Spleen (tissue), 7 donors: ENCODE measurements around the gene DEFB124.

Source experiments
- POLR2AphosphoS5 ChIP-seq, 3 donors: sonication (generic); formaldehyde crosslinking; IDR thresholded peaks; one replicate each; pipeline ENCODE4 v1.5.1; 2017; ENCODE audit warnings: antibody characterized with exemption in 3 of 3
- TF ChIP-seq, protein P1 (sequence below), 11 experiments: fragments of 200-600 bp in 7 of 11; fragments of 450-650 bp in 4 of 11; sonication (generic) in 4 of 11; IDR thresholded peaks in 8 of 11; conservative IDR thresholded peaks in 3 of 11; 1 replicate in 7 of 11; 2 replicates in 4 of 11; pipeline versions ENCODE4 v1.4.0 to v1.8.0; 2016 to 2021; ENCODE audit warnings: antibody characterized with exemption in 11 of 11, inconsistent platforms in 4 of 11, mild to moderate bottlenecking in 1 of 11
- donor health status: DM: no; HTN: no; CAD: no; lungs with moderate emphysema.
- donor health status: DM: no; HTN: no; CAD: no.
- donor health status: DM: no; HTN: no; CAD: no.

DNA sequence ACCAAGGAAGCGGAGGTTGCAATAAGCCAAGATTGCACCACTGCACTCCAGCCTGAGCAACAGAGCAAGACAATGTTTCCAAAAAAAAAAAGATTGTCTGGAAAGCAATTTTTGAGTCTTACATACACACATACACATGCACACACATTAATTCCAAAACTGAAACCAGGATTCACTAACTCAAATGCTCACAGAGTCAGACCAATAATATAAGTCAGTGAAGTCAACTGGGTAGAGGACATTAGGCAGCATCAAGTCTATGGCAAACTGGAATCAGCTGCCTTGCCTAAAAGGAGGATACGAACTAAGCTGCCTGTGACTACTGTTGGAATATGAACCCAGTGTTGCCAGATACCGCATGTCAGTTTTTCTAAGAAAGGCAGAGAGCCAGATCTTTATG is 15.8 kb upstream of the DEFB124 start:
- TF ChIP-seq, protein P1, sequence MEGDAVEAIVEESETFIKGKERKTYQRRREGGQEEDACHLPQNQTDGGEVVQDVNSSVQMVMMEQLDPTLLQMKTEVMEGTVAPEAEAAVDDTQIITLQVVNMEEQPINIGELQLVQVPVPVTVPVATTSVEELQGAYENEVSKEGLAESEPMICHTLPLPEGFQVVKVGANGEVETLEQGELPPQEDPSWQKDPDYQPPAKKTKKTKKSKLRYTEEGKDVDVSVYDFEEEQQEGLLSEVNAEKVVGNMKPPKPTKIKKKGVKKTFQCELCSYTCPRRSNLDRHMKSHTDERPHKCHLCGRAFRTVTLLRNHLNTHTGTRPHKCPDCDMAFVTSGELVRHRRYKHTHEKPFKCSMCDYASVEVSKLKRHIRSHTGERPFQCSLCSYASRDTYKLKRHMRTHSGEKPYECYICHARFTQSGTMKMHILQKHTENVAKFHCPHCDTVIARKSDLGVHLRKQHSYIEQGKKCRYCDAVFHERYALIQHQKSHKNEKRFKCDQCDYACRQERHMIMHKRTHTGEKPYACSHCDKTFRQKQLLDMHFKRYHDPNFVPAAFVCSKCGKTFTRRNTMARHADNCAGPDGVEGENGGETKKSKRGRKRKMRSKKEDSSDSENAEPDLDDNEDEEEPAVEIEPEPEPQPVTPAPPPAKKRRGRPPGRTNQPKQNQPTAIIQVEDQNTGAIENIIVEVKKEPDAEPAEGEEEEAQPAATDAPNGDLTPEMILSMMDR (IDR thresholded peaks at IDR 0.05 in 8 of 11, conservative IDR thresholded peaks at IDR 0.05 in 3 of 11): no peak
- TF ChIP-seq POLR2AphosphoS5 (IDR thresholded peaks at IDR 0.05): no peak
